K562 (cell line): ENCODE results near the gene FITM2. TPM values are rescaled to one million over a fixed set of nuclear protein-coding genes. Genes with fewer than 3 reads are reported as not detected.
"Not testable (repeated sequence)": the region's sequence is repeated elsewhere in the genome, so short reads cannot be mapped to it uniquely, and the experiment has no call there.

ENCODE experiments used
- ATAC-seq: fragments of 200-7000 bp; cut with Tn5 transposase; 3 replicates; pipeline ENCODE4 v1.9.1; 2020; ENCODE audit warnings: moderate library complexity
- BruUV-seq: library from RNA; stranded (reverse); fragments of 400-500 nt; replicated peaks from 2 replicates; lab custom pipeline; 2021; lab: Mats Ljungman, UMichigan
- CTCF ChIA-PET: fragments of 300-600 bp; formaldehyde crosslinking; extraction: SDS; loops from one replicate; lab custom pipeline; 2021; ENCODE audit warnings: low intra/inter-chr PET ratio; lab: Yijun Ruan, JAX
- POLR2A ChIA-PET: fragments of 300-600, 350-650 bp; sonication (Branson Sonifier 250); formaldehyde crosslinking; extraction: SDS; loops from one replicate; lab custom pipeline; 2021; ENCODE audit warnings: antibody characterized with exemption, inconsistent platforms; lab: Yijun Ruan, JAX
- DNase-seq, 4 experiments: peaks; one replicate each; pipeline versions ENCODE4 v3.0.0 to v3.0.0-alpha.2; 2011 to 2018; ENCODE audit warnings: low spot score in 3 of 4, mixed read lengths in 3 of 4; ENCODE audit errors: extremely low read depth in 1 of 4
- FAIRE-seq: peaks from 2 replicates; lab custom pipeline; 2011; peaks lifted over from hg19 to GRCh38; lab: Jason Lieb, UNC
- H2AFZ ChIP-seq: 2 replicates; pipeline ENCODE4 v1.6.0; 2011; ENCODE audit warnings: low read depth, low read length, control low read depth, inconsistent platforms
- H3K27ac ChIP-seq: fragments of 200-600 bp; 3 replicates; pipeline ENCODE4 v1.8.0; 2011; ENCODE audit warnings: low read depth, mild to moderate bottlenecking, control low read depth, inconsistent platforms, low read length, moderate library complexity, mixed read lengths; ENCODE audit errors: extremely low read depth
- H3K27me3 ChIP-seq, 2 experiments: fragments of 300-600 bp in 1 of 2; 2 replicates in 1 of 2; 3 replicates in 1 of 2; pipeline versions ENCODE4 v1.6.0 to v1.8.0; 2011; ENCODE audit warnings: inconsistent platforms in 2 of 2, low read length in 2 of 2, mild to moderate bottlenecking in 1 of 2, mixed read lengths in 1 of 2, moderate library complexity in 1 of 2; ENCODE audit not compliant: control insufficient read depth in 2 of 2, insufficient read depth in 2 of 2
- H3K36me3 ChIP-seq: fragments of 300-600 bp; 3 replicates; pipeline ENCODE4 v1.8.0; 2011; ENCODE audit warnings: mild to moderate bottlenecking, low read length, inconsistent platforms; ENCODE audit not compliant: control insufficient read depth, insufficient read depth
- H3K4me1 ChIP-seq, 2 experiments: fragments of 200-600 bp in 1 of 2; replicated peaks in 1 of 2; 2 replicates in 1 of 2; 3 replicates in 1 of 2; pipeline versions ENCODE4 v1.5.1 to v1.8.0; 2011; ENCODE audit warnings: inconsistent platforms in 2 of 2, low read length in 2 of 2, mild to moderate bottlenecking in 1 of 2, mixed read lengths in 1 of 2, moderate library complexity in 1 of 2; ENCODE audit not compliant: control insufficient read depth in 2 of 2, insufficient read depth in 2 of 2
- H3K4me2 ChIP-seq: 2 replicates; pipeline ENCODE4 v1.6.1; 2011; ENCODE audit warnings: low read length, control low read depth, inconsistent platforms, mixed read lengths; ENCODE audit not compliant: insufficient read depth
- H3K4me3 ChIP-seq: fragments of 200-600 bp; sonication (generic), shearing (Covaris generic); 2 replicates; pipeline ENCODE4 v1.5.1; 2016; ENCODE audit warnings: control low read depth, inconsistent platforms
- H3K79me2 ChIP-seq: fragments of 200-600 bp; 3 replicates; pipeline ENCODE4 v1.8.0; 2011; ENCODE audit warnings: low read length, inconsistent platforms; ENCODE audit not compliant: control insufficient read depth, insufficient read depth
- H3K9ac ChIP-seq, 2 experiments: 2 replicates each; pipeline versions ENCODE4 v1.6.0 to v1.6.1; 2011; ENCODE audit warnings: low read depth in 2 of 2, low read length in 2 of 2, control low read depth in 1 of 2, inconsistent platforms in 1 of 2, mild to moderate bottlenecking in 1 of 2, mixed read lengths in 1 of 2; ENCODE audit not compliant: insufficient read depth in 1 of 2
- H3K9me1 ChIP-seq: one replicate; pipeline ENCODE4 v1.6.0; 2011; ENCODE audit warnings: inconsistent platforms, mild to moderate bottlenecking, low read length, moderate library complexity; ENCODE audit not compliant: control insufficient read depth, insufficient read depth
- H3K9me3 ChIP-seq: replicated peaks from 2 replicates; pipeline ENCODE4 v1.5.1; 2011; ENCODE audit warnings: low read depth, low read length, inconsistent platforms; ENCODE audit not compliant: control insufficient read depth, insufficient read depth
- H4K20me1 ChIP-seq: replicated peaks from 2 replicates; pipeline ENCODE4 v1.6.1; 2011; ENCODE audit warnings: low read length, inconsistent platforms, mixed read lengths; ENCODE audit not compliant: control insufficient read depth, insufficient read depth
- CBX5 ChIP-seq: IDR thresholded peaks from 2 replicates; pipeline ENCODE4 v1.6.1; 2014; ENCODE audit warnings: low read depth, borderline replicate concordance
- ELF2 ChIP-seq: fragments of 250-450 bp; sonication (Bioruptor Pico); IDR thresholded peaks from 2 replicates; pipeline ENCODE4 v1.5.0; 2021; ENCODE audit warnings: mild to moderate bottlenecking
- GTF2B ChIP-seq: IDR thresholded peaks from 2 replicates; pipeline ENCODE4 v1.6.1; 2011; ENCODE audit not compliant: insufficient read length; ENCODE audit errors: extremely low read depth
- HDAC6 ChIP-seq: IDR thresholded peaks from 2 replicates; pipeline ENCODE4 v1.6.1; 2012; ENCODE audit warnings: low read depth, mild to moderate bottlenecking, control low read depth, inconsistent platforms, low read length, moderate library complexity
- NCOA1 ChIP-seq: fragments of 450-650 bp; IDR thresholded peaks from 2 replicates; pipeline ENCODE4 v1.6.1; 2016; ENCODE audit warnings: low read depth
- RFX1 ChIP-seq: fragments of 450-650 bp; IDR thresholded peaks from 2 replicates; pipeline ENCODE4 v1.6.1; 2016; ENCODE audit warnings: mild to moderate bottlenecking, moderate library complexity
- SIN3A ChIP-seq, 2 experiments: fragments of 150-350 bp in 1 of 2; IDR thresholded peaks; 2 replicates each; pipeline ENCODE4 v1.6.1; 2011 to 2016; ENCODE audit warnings: borderline replicate concordance in 2 of 2, low read depth in 2 of 2, low read length in 2 of 2, mild to moderate bottlenecking in 2 of 2, moderate library complexity in 2 of 2; ENCODE audit not compliant: control insufficient read depth in 1 of 2
- SP1 ChIP-seq: sonication (generic); formaldehyde crosslinking; IDR thresholded peaks from 2 replicates; pipeline ENCODE4 v1.8.1; 2022; ENCODE audit warnings: mild to moderate bottlenecking, missing genetic modification reagents
- ZNF174 ChIP-seq: fragments of 250-450 bp; sonication (Bioruptor Pico); IDR thresholded peaks from 2 replicates; pipeline ENCODE4 v1.4.0; 2020; ENCODE audit warnings: mild to moderate bottlenecking
- ZNF445 ChIP-seq: fragments of 250-450 bp; sonication (Bioruptor Pico); IDR thresholded peaks from 2 replicates; pipeline ENCODE4 v1.4.0; 2020; ENCODE audit warnings: low read depth, mild to moderate bottlenecking, moderate library complexity
- WGBS: fragments of 100-300 bp; shearing (Covaris generic); methylation state at CpG from one replicate; pipeline ENCODE4 v1.1.6; 2016; ENCODE audit warnings: low coverage, mixed read lengths; ENCODE audit not compliant: insufficient coverage; ENCODE audit errors: missing lambda C conversion rate; 5-methylcytosine and 5-hydroxymethylcytosine counted together
- in situ Hi-C: fragments of 300-500 bp; cut with MboI; formaldehyde crosslinking; loops from 4 replicates; pipeline ENCODE4 v1.15.0; 2018; ENCODE audit warnings: inconsistent platforms, mixed read lengths
- intact Hi-C: fragments of 100-400 bp; cut with micrococcal nuclease; formaldehyde crosslinking; loops from 2 replicates; pipeline ENCODE4 v1.14.2; 2022
- polyA plus RNA-seq, 8 experiments: library from polyadenylated mRNA; depleted of rRNA in 4 of 8; stranded (reverse) in 5 of 8; unstranded in 3 of 8; fragments of >200 nt; fragmentation: Nextera tagmentation in 2 of 8; fragmentation: Illumina TruSeq in 1 of 8; extraction: Ambion mirVana in 2 of 8; extraction: Trizol in 1 of 8; gene quantifications; 2 replicates each; pipeline versions ENCODE4 v1.2.1 to v1.2.3, GENCODE V29; 2011 to 2014; ENCODE audit warnings: inconsistent platforms in 1 of 8, missing spikeins in 1 of 8
- total RNA-seq, 7 experiments: library from RNA; depleted of rRNA in 6 of 7; stranded (reverse); fragments of >200 nt in 6 of 7; fragmentation: Illumina TruSeq in 2 of 7; extraction: Trizol in 2 of 7; gene quantifications; 2 replicates each; pipeline versions ENCODE4 v1.2.1 to v1.2.3, GENCODE V29; 2011 to 2021; ENCODE audit warnings: low replicate concordance in 1 of 7

Gene FITM2
- total and polyA plus RNA-seq, 9 of the 15 experiments (the other 6 are each of a cell fraction or from before 2014, with no cell fraction given): 0.64 to 2.8 (median 1.8) TPM

- TF ChIP-seq SIN3A (IDR thresholded peaks at IDR 0.05; ENCODE audit: borderline replicate concordance in 2 of 2, control insufficient read depth in 1 of 2, low read depth in 2 of 2, low read length in 2 of 2) (no peak), NCOA1 (no peak), ZNF174 (CRISPR knock-in tag) (no peak), GTF2B (no peak), HDAC6 (no peak), CBX5 (no peak), SP1 (no peak), RFX1 (no peak), ELF2 (no peak), ZNF445 (CRISPR knock-in tag) (no peak)
- TF ChIP-seq, all 486 proteins: peak for 0
These were observed 37.2 kb upstream of the FITM2 start (continued) for GRCh38 chr20:44348168-44348659.

- CTCF ChIA-PET, H3K9me1 ChIP-seq, BruUV-seq, H3K4me1 ChIP-seq, in situ Hi-C loops, intact Hi-C loops, H3K4me2 ChIP-seq, H2AFZ ChIP-seq, H3K79me2 ChIP-seq, H3K9ac ChIP-seq, DNase-seq, H3K27ac ChIP-seq, H3K36me3 ChIP-seq, ATAC-seq, H3K9me3 ChIP-seq, FAIRE-seq, H4K20me1 ChIP-seq, H3K4me3 ChIP-seq: not testable (repeated sequence)
- POLR2A ChIA-PET: interaction anchor here (0.6 to 1.3 kb wide), 2 partner anchors 10 to 142 kb away, joined by 3 read pairs; partner anchors contain the start of gene HNF4A
- WGBS: 2% methylated on average over 10 of the region's 10 CpGs
- H3K27me3 ChIP-seq: peaks cover 17 to 39% of the 10 kb centered on the region in 2 experiments
These were observed 34.9 kb upstream of the FITM2 start for GRCh38 chr20:44345941-44346340.
